Chondrocyte (in vitro differentiated cells): Measurements from ENCODE around the gene RALA. TPM values are rescaled to one million over a fixed set of nuclear protein-coding genes. Genes with fewer than 3 reads are reported as not detected.

Experiments
- DNase-seq: peaks from one replicate; pipeline ENCODE4 v3.0.0; 2021; ENCODE audit warnings: mixed read lengths, low spot score
- H3K27ac Mint-ChIP-seq: one replicate; pipeline ENCODE4 v1.8.0; 2021; ENCODE audit warnings: mild to moderate bottlenecking, moderate library complexity, mixed read lengths; ENCODE audit not compliant: unreplicated experiment
- H3K27me3 Mint-ChIP-seq: 2 replicates; pipeline ENCODE4 v1.8.0; 2021; ENCODE audit warnings: low read depth, mixed read lengths
- H3K36me3 Mint-ChIP-seq: 2 replicates; pipeline ENCODE4 v1.8.0; 2021; ENCODE audit warnings: low read depth, mixed read lengths
- H3K4me1 Mint-ChIP-seq: 2 replicates; pipeline ENCODE4 v1.8.0; 2021; ENCODE audit warnings: low read depth, mild to moderate bottlenecking, mixed read lengths
- H3K4me3 Mint-ChIP-seq: one replicate; pipeline ENCODE4 v1.8.0; 2021; ENCODE audit warnings: mild to moderate bottlenecking, moderate library complexity, mixed read lengths; ENCODE audit not compliant: unreplicated experiment
- H3K9me3 Mint-ChIP-seq: 2 replicates; pipeline ENCODE4 v1.8.0; 2021; ENCODE audit warnings: low read depth, mixed read lengths
- total RNA-seq: library from RNA; stranded (reverse); gene quantifications from 3 replicates; pipeline ENCODE4 v1.2.1, GENCODE V29; 2021
- TF ChIP-seq, protein P1 (sequence below): fragments of 200-600 bp; sonication (generic); IDR thresholded peaks from 2 replicates; pipeline ENCODE4 v1.5.0; 2021; ENCODE audit warnings: antibody characterized with exemption, mild to moderate bottlenecking, moderate library complexity

The RALA gene
- total RNA-seq, 1 donor from 2014 or later, result 35.2 TPM

DNA sequence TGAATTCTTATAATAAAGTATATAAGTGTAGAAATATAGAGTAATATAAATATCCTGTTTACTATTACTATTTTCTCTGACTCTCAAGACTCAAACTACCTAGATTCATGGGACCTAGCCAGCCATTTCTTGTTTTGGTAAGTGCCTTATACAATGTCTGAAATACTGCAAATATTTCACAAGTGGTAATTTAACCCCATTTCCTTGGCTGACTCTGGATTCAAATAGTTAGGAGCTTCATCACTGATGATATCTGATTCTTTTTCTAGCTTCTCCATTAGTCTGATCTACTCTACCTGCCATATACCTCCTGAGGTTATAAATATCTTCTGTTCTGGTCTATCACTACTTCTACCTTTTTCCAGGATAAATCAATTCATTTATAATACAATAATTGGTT lies 6.4 kb upstream of the RALA start:
- Mint-ChIP-seq H3K9me3 (no peaks in the 10 kb centered on the region), H3K4me3 (no peak overlapping the region), H3K4me1 (peaks cover 15% of the 10 kb centered on the region), H3K27me3 (no peaks in the 10 kb centered on the region), H3K36me3 (no peaks in the 10 kb centered on the region), H3K27ac (no peak overlapping the region)
- DNase-seq, result no peak
- TF ChIP-seq, protein P1, sequence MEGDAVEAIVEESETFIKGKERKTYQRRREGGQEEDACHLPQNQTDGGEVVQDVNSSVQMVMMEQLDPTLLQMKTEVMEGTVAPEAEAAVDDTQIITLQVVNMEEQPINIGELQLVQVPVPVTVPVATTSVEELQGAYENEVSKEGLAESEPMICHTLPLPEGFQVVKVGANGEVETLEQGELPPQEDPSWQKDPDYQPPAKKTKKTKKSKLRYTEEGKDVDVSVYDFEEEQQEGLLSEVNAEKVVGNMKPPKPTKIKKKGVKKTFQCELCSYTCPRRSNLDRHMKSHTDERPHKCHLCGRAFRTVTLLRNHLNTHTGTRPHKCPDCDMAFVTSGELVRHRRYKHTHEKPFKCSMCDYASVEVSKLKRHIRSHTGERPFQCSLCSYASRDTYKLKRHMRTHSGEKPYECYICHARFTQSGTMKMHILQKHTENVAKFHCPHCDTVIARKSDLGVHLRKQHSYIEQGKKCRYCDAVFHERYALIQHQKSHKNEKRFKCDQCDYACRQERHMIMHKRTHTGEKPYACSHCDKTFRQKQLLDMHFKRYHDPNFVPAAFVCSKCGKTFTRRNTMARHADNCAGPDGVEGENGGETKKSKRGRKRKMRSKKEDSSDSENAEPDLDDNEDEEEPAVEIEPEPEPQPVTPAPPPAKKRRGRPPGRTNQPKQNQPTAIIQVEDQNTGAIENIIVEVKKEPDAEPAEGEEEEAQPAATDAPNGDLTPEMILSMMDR, result no peak

DNA sequence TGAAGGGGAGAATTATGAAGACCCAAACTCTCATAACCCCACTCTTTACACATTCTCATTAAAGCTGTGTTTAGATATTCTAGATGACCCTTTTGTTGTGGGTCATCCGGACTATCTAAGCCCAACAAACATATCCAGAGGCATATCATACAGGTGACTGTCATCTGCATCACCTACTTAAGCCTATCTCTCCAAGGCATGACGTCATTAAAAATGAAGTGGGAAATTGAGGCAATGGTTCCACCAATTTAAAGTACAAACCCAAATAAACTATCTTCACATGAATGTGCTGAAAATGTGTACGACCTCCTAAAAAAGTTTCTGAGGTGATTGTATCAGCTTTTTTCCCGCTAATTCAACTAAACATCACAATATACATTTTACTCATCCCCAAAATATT lies 4.5 kb upstream of the RALA start:
- Mint-ChIP-seq H3K4me1 (peaks cover 24% of the 10 kb centered on the region), H3K9me3 (no peaks in the 10 kb centered on the region), H3K27ac (no peak overlapping the region), H3K27me3 (no peaks in the 10 kb centered on the region), H3K4me3 (no peak overlapping the region), H3K36me3 (no peaks in the 10 kb centered on the region)
- no peak for DNase-seq
- TF ChIP-seq, protein P1, result no peak

DNA sequence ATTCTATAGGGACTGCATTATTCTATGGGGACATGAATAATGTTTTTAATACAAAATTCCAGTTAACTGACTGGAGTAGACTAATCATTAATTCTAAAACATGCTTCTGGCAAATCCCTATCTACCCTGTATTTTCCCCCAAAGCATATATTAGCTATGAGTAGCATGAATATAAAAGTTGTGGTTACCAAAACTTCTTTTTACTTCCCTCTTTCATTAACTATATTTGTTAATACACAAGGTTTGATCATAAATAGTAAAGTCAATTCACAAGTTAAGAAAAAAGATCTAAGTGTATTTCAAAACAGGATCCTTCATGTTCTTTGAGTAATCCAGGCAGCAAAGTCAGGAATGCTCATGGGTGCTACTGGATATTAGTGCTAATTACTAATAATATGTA lies 2.9 kb upstream of the RALA start:
- H3K27ac Mint-ChIP-seq, result no peak overlapping the region
- no peak for DNase-seq

DNA sequence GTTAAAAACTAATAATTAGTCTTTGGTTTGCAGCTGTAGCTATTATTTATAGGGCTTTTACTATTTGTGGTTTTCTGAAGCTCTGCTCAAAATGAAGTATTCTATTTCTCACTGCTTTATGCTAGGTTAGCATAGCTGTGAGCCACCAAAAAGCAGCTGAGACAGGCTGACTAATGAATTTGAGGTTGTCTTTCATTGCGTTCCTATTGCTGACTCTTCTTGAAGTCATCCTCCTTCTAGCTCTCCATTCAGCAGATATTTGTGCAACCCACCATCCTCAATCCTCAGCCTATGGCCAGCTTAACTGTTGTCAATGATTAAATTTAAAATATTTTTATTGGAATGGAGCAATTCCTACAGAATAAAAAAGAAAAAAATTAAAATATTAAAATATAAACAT lies 2.1 kb upstream of the RALA start:
- no peaks in the 10 kb centered on the region for H3K36me3 Mint-ChIP-seq
- H3K27me3 Mint-ChIP-seq, result no peaks in the 10 kb centered on the region
- H3K9me3 Mint-ChIP-seq, result no peaks in the 10 kb centered on the region
- no peak overlapping the region for H3K4me3 Mint-ChIP-seq
- DNase-seq, result no peak
- peaks cover 39% of the 10 kb centered on the region for H3K4me1 Mint-ChIP-seq
- TF ChIP-seq, protein P1, result no peak
- H3K27ac Mint-ChIP-seq, result no peak overlapping the region

More for the DNA sequence above, 2.9 kb upstream of the RALA start:
- Mint-ChIP-seq H3K36me3 (no peaks in the 10 kb centered on the region), H3K27me3 (no peaks in the 10 kb centered on the region), H3K4me1 (peaks cover 38% of the 10 kb centered on the region), H3K9me3 (no peaks in the 10 kb centered on the region), H3K4me3 (no peak overlapping the region)
- TF ChIP-seq, protein P1, result no peak

DNA sequence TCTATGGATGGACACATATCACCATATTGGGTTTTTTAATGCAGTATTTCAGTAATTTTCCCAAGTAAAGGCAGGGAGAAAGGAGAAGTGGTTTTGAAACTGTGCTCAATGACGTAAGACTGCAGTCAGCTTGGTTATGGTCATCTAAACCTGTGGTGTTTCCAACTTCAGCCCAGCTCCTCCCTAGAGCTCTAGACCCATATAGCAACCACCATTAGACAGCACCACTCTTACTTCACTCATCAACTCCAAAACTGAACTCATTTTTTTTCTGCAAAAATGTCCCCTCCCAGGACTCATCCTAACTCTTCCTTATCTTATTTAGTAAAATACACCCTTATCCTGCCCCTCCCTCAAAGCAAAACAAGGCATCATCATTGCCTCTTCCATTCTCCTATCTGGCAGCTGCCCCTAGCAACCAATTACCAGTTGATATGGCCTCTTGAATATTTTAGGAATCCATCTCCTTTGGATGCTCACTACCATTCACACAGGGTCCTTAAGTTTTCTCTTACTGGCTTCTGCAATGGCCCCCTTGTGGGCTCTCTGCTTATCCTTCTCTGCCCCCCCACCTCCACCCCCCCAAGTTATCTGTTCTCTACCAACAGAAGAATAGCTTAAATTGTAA lies 1.5 kb upstream of the RALA start:
- H3K9me3 Mint-ChIP-seq, result no peaks in the 10 kb centered on the region
- peak overlapping the region; percentile 49 for H3K27ac Mint-ChIP-seq
- TF ChIP-seq, protein P1, result no peak
- no peaks in the 10 kb centered on the region for H3K36me3 Mint-ChIP-seq
- H3K4me1 Mint-ChIP-seq, result peaks cover 41% of the 10 kb centered on the region
- no peak for DNase-seq
- no peaks in the 10 kb centered on the region for H3K27me3 Mint-ChIP-seq
- H3K4me3 Mint-ChIP-seq, result peak overlapping the region; percentile 83
